Measurements from ENCODE around the gene ZNRF1.

GRCh38 chr16:75028544-75029135 is 29.8 kb downstream of the ZNRF1 start:
- no peak for TF ChIP-seq EZH2 (IDR thresholded peaks at IDR 0.05)
- no peak for TF ChIP-seq POLR2AphosphoS5 (IDR thresholded peaks at IDR 0.05; ENCODE audit: borderline replicate concordance, low read depth, low read length)
